ENCODE results near the gene CSTPP1.

- TF ChIP-seq, protein P1, sequence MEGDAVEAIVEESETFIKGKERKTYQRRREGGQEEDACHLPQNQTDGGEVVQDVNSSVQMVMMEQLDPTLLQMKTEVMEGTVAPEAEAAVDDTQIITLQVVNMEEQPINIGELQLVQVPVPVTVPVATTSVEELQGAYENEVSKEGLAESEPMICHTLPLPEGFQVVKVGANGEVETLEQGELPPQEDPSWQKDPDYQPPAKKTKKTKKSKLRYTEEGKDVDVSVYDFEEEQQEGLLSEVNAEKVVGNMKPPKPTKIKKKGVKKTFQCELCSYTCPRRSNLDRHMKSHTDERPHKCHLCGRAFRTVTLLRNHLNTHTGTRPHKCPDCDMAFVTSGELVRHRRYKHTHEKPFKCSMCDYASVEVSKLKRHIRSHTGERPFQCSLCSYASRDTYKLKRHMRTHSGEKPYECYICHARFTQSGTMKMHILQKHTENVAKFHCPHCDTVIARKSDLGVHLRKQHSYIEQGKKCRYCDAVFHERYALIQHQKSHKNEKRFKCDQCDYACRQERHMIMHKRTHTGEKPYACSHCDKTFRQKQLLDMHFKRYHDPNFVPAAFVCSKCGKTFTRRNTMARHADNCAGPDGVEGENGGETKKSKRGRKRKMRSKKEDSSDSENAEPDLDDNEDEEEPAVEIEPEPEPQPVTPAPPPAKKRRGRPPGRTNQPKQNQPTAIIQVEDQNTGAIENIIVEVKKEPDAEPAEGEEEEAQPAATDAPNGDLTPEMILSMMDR (IDR thresholded peaks at IDR 0.05) = no peak
- TF ChIP-seq POLR2A (IDR thresholded peaks at IDR 0.05) = no peak
- TF ChIP-seq EP300 (IDR thresholded peaks at IDR 0.05) = no peak
- no peak for TF ChIP-seq POLR2AphosphoS5 (IDR thresholded peaks at IDR 0.05)
These were observed 21.7 kb upstream of the CSTPP1 start for GRCh38 chr11:46914910-46915309.

Measured in gastroesophageal sphincter (tissue), 3 donors.